CD14-positive monocyte (primary cell): ENCODE results near the gene CEBPE. TPM values are rescaled to one million over a fixed set of nuclear protein-coding genes. Genes with fewer than 3 reads are reported as not detected.
A peak's percentile ranks its signal among the peaks of the same experiment; 100 is the strongest.

Experiments
- DNase-seq, 3 donors: peaks; one replicate each; pipeline ENCODE4 v3.0.0-alpha.2; 2011 to 2022
- H2AFZ ChIP-seq: 2 replicates; pipeline ENCODE4 v1.6.0; 2012; ENCODE audit warnings: mild to moderate bottlenecking, low read depth, low read length, inconsistent platforms; ENCODE audit not compliant: insufficient read depth, poor library complexity, severe bottlenecking
- H3K27ac ChIP-seq, 2 donors: 1 replicate in 1 of 2; 2 replicates in 1 of 2; pipeline ENCODE4 v1.5.1; 2012 to 2013; ENCODE audit warnings: low read length in 2 of 2, control low read depth in 1 of 2, inconsistent platforms in 1 of 2, low read depth in 1 of 2, mild to moderate bottlenecking in 1 of 2
- H3K27me3 ChIP-seq, 2 donors: one replicate each; pipeline versions ENCODE4 v1.6.0 to v1.6.1; 2011 to 2013; ENCODE audit warnings: low read length in 2 of 2; ENCODE audit not compliant: control insufficient read depth in 2 of 2, insufficient read depth in 2 of 2
- H3K36me3 ChIP-seq, 2 donors: replicated peaks in 1 of 2; 1 replicate in 1 of 2; 2 replicates in 1 of 2; pipeline versions ENCODE4 v1.5.1 to v1.6.1; 2012 to 2013; ENCODE audit warnings: low read length in 2 of 2, control low read depth in 1 of 2, inconsistent platforms in 1 of 2, mild to moderate bottlenecking in 1 of 2; ENCODE audit not compliant: insufficient read depth in 2 of 2, control insufficient read depth in 1 of 2
- H3K4me1 ChIP-seq, 2 donors: 1 replicate in 1 of 2; 2 replicates in 1 of 2; pipeline versions ENCODE4 v1.5.1 to v1.6.1; 2012 to 2013; ENCODE audit warnings: low read length in 2 of 2, control low read depth in 1 of 2, inconsistent platforms in 1 of 2, mild to moderate bottlenecking in 1 of 2, moderate library complexity in 1 of 2; ENCODE audit not compliant: insufficient read depth in 2 of 2, control insufficient read depth in 1 of 2
- H3K4me2 ChIP-seq: replicated peaks from 2 replicates; pipeline ENCODE3; 2012; ENCODE audit warnings: low read length, moderate library complexity, mild to moderate bottlenecking; ENCODE audit not compliant: poor library complexity, severe bottlenecking; ENCODE audit errors: extremely low read depth
- H3K4me3 ChIP-seq, 3 experiments: fragments of 200-600 bp in 1 of 3; sonication (generic) in 1 of 3; replicated peaks in 1 of 3; 1 replicate in 2 of 3; 2 replicates in 1 of 3; pipeline ENCODE4 v1.5.1; 2011 to 2013; ENCODE audit warnings: low read length in 3 of 3, mild to moderate bottlenecking in 3 of 3, control low read depth in 2 of 3, low read depth in 2 of 3, inconsistent platforms in 1 of 3, moderate library complexity in 1 of 3
- H3K79me2 ChIP-seq: 2 replicates; pipeline ENCODE4 v1.6.0; 2012; ENCODE audit warnings: mild to moderate bottlenecking, control low read depth, inconsistent platforms, low read length, moderate library complexity; ENCODE audit not compliant: insufficient read depth
- H3K9ac ChIP-seq: 2 replicates; pipeline ENCODE4 v1.6.0; 2017; ENCODE audit warnings: low read length, mild to moderate bottlenecking; ENCODE audit not compliant: insufficient read depth, poor library complexity, severe bottlenecking
- H3K9me3 ChIP-seq, 2 donors: replicated peaks in 1 of 2; 1 replicate in 1 of 2; 2 replicates in 1 of 2; pipeline versions ENCODE4 v1.5.1 to v1.6.1; 2012 to 2013; ENCODE audit warnings: low read length in 2 of 2, control low read depth in 1 of 2; ENCODE audit not compliant: control insufficient read depth in 1 of 2, insufficient read depth in 1 of 2
- H4K20me1 ChIP-seq: 2 replicates; pipeline ENCODE4 v1.6.0; 2012; ENCODE audit warnings: mild to moderate bottlenecking, low read length, control low read depth, moderate library complexity; ENCODE audit not compliant: insufficient read depth
- H3K27ac Mint-ChIP-seq, 7 donors: one replicate each; pipeline ENCODE4 v1.8.0; 2020; ENCODE audit warnings: mild to moderate bottlenecking in 7 of 7, mixed read lengths in 7 of 7, moderate library complexity in 6 of 7, inconsistent platforms in 2 of 7
- H3K27me3 Mint-ChIP-seq, 3 donors: one replicate each; pipeline ENCODE4 v1.8.0; 2021 to 2022; ENCODE audit warnings: low read depth in 3 of 3, mild to moderate bottlenecking in 3 of 3, mixed read lengths in 3 of 3, moderate library complexity in 3 of 3, inconsistent platforms in 1 of 3
- H3K36me3 Mint-ChIP-seq, 2 donors: one replicate each; pipeline ENCODE4 v1.8.0; 2020; ENCODE audit warnings: mixed read lengths in 2 of 2, inconsistent platforms in 1 of 2, mild to moderate bottlenecking in 1 of 2
- H3K4me1 Mint-ChIP-seq: one replicate; pipeline ENCODE4 v1.8.0; 2020; ENCODE audit warnings: mild to moderate bottlenecking, mixed read lengths
- H3K4me3 Mint-ChIP-seq, 2 donors: one replicate each; pipeline ENCODE4 v1.8.0; 2020; ENCODE audit warnings: mild to moderate bottlenecking in 2 of 2, mixed read lengths in 2 of 2, moderate library complexity in 1 of 2
- H3K9me3 Mint-ChIP-seq, 7 donors: one replicate each; pipeline ENCODE4 v1.8.0; 2020 to 2022; ENCODE audit warnings: mixed read lengths in 7 of 7, mild to moderate bottlenecking in 6 of 7, moderate library complexity in 6 of 7, inconsistent platforms in 2 of 7
- WGBS: methylation state at CpG from one replicate; pipeline ENCODE4 v1.1.5; 2013; ENCODE audit warnings: missing lambda C conversion rate; ENCODE audit not compliant: insufficient coverage; 5-methylcytosine and 5-hydroxymethylcytosine counted together
- intact Hi-C, 2 donors: fragments of 100-400 bp; cut with micrococcal nuclease; formaldehyde crosslinking; loops; one replicate each; pipeline versions ENCODE4 v1.15.0 to v1.15.1; 2023
- polyA plus RNA-seq, 3 donors: library from polyadenylated mRNA; depleted of rRNA in 1 of 3; unstranded in 2 of 3; stranded (reverse) in 1 of 3; fragments of 300-500 nt in 2 of 3; fragments of >200 nt in 1 of 3; fragmentation: Illumina TruSeq in 2 of 3; gene quantifications; 1 replicate in 2 of 3; 2 replicates in 1 of 3; pipeline ENCODE4 v1.2.3, GENCODE V29; 2012 to 2021
- TF ChIP-seq, protein P1 (sequence below): fragments of 200-600 bp; IDR thresholded peaks from one replicate; pipeline ENCODE4 v1.8.0; 2022; ENCODE audit warnings: antibody characterized with exemption, mild to moderate bottlenecking

Gene CEBPE
- polyA plus RNA-seq, 3 donors, result 0.73 to 1.5 (median 1.3) TPM

- TF ChIP-seq, protein P1, sequence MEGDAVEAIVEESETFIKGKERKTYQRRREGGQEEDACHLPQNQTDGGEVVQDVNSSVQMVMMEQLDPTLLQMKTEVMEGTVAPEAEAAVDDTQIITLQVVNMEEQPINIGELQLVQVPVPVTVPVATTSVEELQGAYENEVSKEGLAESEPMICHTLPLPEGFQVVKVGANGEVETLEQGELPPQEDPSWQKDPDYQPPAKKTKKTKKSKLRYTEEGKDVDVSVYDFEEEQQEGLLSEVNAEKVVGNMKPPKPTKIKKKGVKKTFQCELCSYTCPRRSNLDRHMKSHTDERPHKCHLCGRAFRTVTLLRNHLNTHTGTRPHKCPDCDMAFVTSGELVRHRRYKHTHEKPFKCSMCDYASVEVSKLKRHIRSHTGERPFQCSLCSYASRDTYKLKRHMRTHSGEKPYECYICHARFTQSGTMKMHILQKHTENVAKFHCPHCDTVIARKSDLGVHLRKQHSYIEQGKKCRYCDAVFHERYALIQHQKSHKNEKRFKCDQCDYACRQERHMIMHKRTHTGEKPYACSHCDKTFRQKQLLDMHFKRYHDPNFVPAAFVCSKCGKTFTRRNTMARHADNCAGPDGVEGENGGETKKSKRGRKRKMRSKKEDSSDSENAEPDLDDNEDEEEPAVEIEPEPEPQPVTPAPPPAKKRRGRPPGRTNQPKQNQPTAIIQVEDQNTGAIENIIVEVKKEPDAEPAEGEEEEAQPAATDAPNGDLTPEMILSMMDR, result no peak
- no CpG with 5 or more reads among the region's 2 CpGs for WGBS
- H3K27ac ChIP-seq, result no peak overlapping the region
- H4K20me1 ChIP-seq, result no peaks in the 10 kb centered on the region
- Mint-ChIP-seq H3K9me3 (peaks cover 0 to 2% (median 0%) of the 10 kb centered on the region in 7 donors), H3K27me3 (peaks cover 0 to 3% (median 1%) of the 10 kb centered on the region in 3 donors), H3K27ac (no peak overlapping the region), H3K4me3 (no peak overlapping the region), H3K36me3 (peaks cover 0 to 3% of the 10 kb centered on the region in 2 donors), H3K4me1 (peaks cover 61% of the 10 kb centered on the region)
- no peaks in the 10 kb centered on the region for H3K36me3 ChIP-seq
- H3K79me2 ChIP-seq, result no peaks in the 10 kb centered on the region
- no peaks in the 10 kb centered on the region for H3K27me3 ChIP-seq
- intact Hi-C loops, result no loop called here
- peaks cover 58 to 59% of the 10 kb centered on the region in 2 donors for H3K4me1 ChIP-seq
- no peak overlapping the region for H2AFZ ChIP-seq
- no peak overlapping the region for H3K4me2 ChIP-seq
- H3K9me3 ChIP-seq, result no peaks in the 10 kb centered on the region
- H3K4me3 ChIP-seq, result no peak overlapping the region
- no peak overlapping the region for H3K9ac ChIP-seq
- DNase-seq, result no peak
Observed at GRCh38 chr14:23158779-23159178, 39.7 kb upstream of the CEBPE start.

- peaks cover 0 to 3% (median 0%) of the 10 kb centered on the region in 3 donors for H3K27me3 Mint-ChIP-seq
- peaks cover 31 to 33% of the 10 kb centered on the region in 2 donors for H3K4me1 ChIP-seq
- H3K4me2 ChIP-seq, result no peak overlapping the region
- H3K9me3 ChIP-seq, result no peaks in the 10 kb centered on the region
- no peak overlapping the region for H3K27ac ChIP-seq
- no peak overlapping the region for H3K27ac Mint-ChIP-seq
- H4K20me1 ChIP-seq, result no peaks in the 10 kb centered on the region
- no peaks in the 10 kb centered on the region for H3K79me2 ChIP-seq
- H3K9ac ChIP-seq, result no peak overlapping the region
- H2AFZ ChIP-seq, result peak overlapping the region; percentile 21
- peaks cover 0 to 2% (median 0%) of the 10 kb centered on the region in 7 donors for H3K9me3 Mint-ChIP-seq
- H3K4me3 ChIP-seq, result no peak overlapping the region
- peak in 2 of 3 donors; percentile 9 to 19 for DNase-seq
- H3K4me1 Mint-ChIP-seq, result peaks cover 36% of the 10 kb centered on the region
- H3K27me3 ChIP-seq, result no peaks in the 10 kb centered on the region
- intact Hi-C loops, result no loop called here
- no peak overlapping the region for H3K4me3 Mint-ChIP-seq
- TF ChIP-seq, protein P1, result no peak
- H3K36me3 ChIP-seq, result no peaks in the 10 kb centered on the region
- no peaks in the 10 kb centered on the region for H3K36me3 Mint-ChIP-seq
- 60% methylated on average over 3 of the region's 10 CpGs for whole genome bisulfite sequencing
Observed at GRCh38 chr14:23154964-23155587, 36.0 kb upstream of the CEBPE start.
